Embryonic facial prominence (tissue), 1 donor: Measurements from ENCODE around the gene CIROP.
"Not testable (repeated sequence)": the region's sequence is repeated elsewhere in the genome, so short reads cannot be mapped to it uniquely, and the experiment has no call there.

ENCODE experiments used
- DNase-seq: peaks from one replicate; pipeline ENCODE4 v3.0.0-alpha.2; 2016; ENCODE audit errors: extremely low spot score

Gene CIROP

DNA sequence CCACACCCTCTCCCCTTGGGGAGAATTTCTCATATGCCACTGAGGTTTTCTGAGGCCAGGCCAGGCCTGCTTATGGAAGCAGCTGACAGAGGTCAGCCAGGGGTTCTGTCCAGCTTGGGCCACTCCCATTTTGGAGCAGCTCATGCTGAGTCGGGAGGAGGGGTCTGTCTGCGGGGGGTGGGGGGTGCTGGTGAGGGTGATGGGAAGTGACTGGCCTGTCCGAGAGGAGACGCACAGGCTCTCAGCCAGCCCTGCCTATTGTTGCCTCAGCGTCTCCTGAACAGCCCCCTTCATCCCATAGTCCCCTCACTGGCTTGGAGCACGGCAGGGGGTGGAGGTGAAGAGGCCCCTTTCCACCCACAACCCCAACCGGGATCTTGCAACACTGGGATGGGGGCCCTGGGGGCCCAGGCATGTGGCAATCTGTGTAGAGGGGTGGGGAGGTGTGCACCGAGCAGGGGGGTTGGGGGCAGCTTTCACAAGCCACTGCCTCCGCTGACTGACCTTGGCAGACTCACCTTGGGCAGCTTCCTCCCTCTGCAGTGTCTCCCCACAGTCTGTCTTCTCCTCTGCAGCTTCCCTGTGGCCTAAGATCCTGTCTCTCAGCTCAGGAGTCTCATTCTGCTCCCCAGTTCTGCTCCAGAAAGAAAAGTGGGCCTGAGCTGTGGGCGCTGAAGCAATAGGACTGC lies 8.8 kb upstream of the CIROP start:
- DNase-seq, result no peak

DNA sequence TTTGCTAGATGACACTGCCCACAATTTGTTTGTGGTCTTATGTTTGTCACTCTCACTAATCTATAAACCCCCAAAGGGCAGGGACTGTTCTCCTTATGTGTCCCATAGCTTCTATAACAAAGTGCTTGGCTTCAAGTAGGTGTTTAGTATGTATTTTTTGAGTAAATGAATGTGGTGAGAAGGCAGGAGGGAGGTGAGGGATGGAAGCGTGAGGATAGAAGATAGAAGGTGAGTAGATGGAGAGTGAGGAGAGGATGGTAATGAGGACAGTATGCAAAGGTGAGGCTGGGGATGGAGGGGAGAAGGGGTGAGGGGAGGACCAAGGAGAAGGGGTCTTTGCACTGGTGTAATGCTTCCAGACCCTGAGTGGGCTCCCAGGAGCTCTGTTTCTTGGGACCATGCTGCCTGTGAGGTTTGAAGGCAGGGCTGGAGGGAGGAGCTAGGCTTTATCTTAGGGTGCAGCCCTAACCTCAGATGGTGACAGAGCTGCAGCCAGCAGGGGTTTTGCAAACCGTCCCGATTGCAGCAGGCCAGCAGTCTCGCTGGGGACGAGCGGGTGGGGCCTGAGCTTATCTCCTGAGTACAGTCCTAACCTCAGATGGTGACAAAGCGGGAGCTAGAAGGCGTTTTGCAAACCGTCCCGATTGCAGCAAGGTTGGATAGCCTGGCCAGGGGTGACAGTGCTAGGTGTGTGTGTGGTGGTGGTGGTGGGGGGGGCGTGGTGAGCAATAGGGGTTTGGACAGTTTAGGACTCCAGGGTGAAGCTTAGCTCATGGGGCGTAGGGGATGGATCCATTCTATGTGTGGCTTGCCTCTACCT lies 7.8 kb upstream of the CIROP start:
- no peak for DNase-seq

DNA sequence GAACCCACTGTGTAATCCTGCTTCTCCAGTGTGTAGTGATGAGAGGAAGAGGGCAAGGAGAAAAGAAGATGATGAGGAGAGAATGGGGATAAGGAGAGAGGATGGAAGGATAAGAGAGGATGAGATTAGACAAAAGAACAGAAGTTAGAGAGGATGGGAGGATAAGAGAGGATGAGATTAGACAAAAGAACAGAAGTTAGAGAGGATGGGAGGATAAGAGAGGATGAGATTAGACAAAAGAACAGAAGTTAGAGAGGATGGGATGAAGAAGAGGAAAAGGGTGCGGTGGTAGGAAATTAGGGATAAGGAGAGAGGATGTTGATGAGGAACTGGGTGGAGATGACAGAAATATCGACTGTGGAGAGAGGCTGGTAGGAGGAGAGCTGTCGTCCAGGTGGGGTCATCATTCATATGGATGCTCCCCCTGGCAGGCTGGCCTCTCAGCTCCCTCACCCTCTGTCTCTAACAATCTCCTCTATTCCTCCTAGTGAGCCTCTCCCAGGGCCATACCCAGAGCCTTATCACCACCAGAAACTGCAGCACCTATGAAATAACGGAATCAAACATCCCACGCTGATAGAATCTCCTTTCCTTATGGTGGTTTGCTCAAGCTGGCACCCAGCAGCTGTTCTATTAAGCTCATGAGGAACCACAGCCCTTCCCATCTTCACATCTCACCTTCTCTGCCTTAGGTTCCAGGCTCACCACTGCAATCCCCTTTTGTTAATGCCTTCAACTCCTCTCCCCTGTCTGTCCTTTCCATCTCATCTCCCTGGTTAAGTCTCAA lies 6.0 kb upstream of the CIROP start:
- no peak for DNase-seq

DNA sequence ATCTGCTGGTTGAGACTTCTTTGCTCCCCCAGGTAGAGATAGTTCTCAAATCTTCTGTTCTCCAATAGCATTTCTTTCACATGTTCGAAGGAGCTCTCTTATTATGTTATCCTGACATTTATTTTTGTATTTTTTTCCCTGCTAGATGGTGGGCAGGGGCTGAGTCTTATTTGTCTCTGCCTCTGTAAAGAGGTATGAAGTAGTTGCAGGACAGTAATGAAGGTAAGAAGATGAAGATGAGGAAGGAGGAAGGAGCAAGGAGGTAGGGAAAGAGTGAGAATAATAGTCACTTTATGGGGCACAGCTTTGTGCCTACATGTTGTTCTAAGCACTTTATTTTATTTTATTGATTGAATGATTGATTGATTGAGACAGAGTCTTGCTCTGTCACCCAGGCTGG lies 5.0 kb upstream of the CIROP start:
- no peak for DNase-seq

DNA sequence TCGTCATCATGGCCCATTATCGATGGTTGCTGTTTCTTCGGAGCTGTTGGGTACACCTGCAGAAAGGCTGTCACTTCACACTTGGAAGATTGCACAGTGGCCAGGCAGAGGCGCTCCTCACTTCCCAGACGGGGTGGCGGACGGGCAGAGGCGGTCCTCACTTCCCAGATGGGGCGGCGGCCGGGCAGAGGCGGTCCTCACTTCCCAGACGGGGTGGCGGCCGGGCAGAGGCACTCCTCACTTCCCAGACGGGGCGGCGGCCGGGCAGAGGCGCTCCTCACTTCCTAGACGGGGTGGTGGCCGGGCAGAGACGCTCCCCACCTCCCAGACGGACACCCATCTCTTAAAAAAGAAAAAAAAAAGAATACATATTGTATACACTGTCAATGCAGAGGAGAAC lies 3.4 kb upstream of the CIROP start:
- not testable (repeated sequence) for DNase-seq

DNA sequence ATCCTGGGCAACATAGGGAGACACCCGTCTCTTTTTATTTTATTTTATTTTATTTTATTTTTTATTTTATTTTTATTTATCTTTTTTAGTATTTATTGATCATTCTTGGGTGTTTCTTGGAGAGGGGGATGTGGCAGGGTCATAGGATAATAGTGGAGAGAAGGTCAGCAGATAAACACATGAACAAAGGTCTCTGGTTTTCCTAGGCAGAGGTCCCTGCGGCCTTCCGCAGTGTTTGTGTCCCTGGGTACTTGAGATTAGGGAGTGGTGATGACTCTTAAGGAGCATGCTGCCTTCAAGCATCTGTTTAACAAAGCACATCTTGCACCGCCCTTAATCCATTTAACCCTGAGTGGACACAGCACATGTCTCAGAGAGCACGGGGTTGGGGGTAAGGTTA lies 2.8 kb upstream of the CIROP start:
- not testable (repeated sequence) for DNase-seq

DNA sequence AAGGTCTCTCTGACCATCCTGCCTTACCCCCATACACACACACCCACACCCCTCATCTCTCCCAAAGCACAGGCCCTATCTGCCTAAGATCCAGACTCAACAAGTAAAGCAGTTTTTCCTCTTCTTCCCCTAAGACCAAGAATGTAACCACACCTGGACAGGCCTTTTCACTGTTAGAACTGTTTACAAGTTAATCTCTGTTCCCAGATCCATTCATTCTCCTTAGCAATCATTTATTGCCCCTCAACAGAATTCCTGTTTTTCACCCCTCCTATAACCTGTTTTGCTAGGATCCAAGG lies 1.9 kb upstream of the CIROP start:
- no peak for DNase-seq

DNA sequence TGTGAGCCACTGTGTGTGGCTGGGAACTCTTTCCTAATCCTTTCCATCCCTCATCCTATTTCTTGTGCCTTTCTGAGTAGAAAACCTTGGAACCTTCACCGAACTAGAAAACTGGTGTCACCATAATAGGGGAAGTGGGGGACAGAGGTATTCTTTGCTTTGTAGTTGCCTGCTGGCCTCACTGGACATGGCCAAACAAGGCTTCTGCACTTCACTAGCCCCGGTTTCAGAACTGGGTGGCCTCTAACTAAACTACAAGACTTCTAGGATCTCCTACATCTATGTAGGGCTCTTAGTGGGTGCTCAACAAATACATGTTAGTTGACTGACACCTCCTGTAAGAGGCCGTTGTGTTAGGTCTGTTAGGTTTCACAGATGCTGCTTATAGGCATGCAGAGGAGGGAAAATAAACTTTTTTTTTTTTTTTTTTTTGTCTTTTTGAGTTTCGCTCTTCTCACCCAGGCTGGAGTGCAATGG lies 597 bp upstream of the CIROP start:
- DNase-seq, result no peak

DNA sequence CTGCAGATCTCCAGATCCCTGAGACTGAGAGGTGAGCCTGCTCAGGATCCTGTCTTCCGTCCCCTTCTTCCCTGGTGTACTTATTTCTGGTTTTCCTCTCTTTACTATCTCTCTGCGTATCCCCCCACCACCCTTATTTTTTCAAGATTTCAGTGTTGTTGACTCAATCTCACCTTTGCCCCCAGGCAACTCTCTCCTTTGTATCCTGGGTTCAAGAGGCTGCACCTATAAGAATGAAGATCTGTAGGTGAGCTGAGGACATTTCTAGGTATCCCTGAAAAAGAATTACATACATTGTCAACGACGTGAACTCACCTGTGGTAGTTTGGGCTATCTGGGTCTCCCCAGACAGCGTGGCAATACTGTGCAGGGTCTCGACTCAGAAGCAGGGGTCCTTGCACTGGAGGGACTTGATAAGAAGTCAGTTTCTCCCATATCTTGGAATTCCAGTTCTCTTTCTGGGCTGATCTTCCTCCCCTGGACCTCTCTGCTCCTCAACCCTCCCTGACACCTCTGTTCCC lies 659 bp downstream of the CIROP start:
- DNase-seq, result no peak

DNA sequence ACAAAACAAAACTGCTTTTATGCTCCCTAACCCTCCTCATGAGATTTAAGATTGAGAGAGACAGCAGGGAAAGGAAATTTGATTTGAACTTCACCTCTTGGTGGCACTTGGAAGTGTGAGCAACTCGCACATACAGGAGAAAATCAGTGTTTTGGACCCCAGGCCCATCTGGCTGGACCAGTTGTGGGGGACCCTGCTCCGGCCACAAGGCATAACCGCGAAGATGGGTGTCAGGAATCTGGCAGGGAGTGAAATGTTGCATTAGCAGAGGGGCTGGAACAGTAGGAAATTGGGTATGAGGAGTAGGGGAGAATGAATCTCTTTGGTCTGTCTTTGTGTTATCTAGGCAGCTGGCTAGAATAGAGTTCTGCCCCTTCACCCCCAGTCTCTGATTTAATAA lies 1.2 kb downstream of the CIROP start:
- DNase-seq, result no peak

DNA sequence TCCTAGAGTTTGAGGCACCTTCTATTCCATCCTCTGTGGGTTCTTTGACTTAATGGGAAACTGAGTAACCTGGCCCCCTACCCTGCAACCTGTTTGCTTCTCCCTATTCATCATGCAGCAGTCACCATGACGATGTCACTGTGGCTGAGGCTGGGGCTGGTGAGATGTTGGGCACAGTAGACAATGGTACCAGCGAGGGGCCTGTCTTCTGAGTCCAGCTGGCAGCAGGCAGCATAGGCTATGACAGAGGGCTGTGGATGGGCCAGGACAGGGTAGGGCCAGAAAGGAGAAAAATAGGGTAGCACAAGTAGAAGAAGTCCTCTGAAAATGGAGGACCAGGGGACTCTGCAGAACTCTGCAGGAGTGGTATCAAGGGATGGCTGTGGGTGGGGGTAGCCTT lies 2.0 kb downstream of the CIROP start:
- no peak for DNase-seq

DNA sequence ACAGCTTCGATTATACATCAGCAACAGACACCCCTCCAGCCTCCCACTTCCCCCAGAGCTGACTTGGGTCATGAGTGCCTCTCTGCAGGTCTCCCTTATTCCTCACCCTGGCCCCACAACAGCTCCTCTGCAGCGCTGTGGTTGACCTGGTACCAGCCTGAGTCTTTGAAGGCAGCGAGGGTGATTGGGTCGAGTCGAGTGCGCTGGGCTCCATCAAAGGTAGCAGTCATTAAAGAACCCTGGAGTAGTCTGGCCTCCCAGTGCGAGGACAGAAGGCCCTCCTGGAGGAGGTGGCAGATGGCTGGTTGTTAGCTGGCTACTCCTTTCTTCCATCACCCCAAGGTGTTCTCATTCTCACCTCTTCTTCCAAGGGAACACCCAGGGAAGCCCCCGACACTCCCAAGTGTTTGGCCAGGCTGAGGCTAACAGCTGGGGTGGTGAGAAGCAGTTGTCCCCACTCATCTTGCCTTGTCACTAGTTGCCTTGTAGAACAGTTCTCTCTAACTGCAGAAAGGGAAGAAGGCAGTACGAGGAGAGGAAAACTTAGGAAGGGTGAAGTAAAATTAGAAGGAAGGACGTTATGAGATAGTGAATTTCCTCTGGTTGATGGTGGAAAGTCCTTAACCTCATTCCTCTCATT lies 2.7 kb downstream of the CIROP start:
- DNase-seq, result no peak

DNA sequence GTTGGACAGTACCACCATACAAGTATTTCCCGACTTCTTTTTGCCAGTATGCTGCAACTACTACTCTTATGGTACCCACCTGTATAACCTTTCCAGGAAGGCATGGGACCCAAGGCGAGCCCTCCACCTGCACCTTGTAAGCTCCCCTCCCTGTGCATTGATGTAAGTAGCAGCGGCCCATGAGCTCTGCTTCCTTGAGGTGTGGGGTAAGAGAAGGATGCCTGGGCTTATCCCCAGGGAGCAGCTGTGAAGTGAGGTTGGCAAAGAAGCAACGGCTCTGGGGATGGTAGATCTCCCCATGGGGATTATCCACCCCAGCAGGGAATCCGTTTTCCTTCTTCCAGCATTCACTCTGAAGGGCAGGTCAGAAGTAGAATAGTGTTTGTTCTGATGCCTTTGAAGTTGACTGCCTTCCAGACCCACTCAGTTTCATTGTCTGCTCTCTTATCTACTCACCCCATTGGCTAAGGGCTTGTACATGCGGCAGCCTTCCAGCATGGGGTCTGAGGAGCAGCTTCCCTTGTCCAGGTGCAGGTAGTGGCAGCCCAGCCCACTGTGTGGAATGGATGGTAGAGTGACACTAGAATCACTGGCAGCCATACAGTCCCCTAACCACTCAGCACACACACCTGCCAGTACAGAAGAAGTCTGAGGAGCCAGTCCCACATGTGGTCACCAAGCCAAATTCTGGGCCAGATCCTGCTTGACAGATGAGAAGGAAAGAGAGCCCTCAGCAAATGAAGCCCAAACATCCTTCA lies 3.4 kb downstream of the CIROP start:
- DNase-seq, result no peak

DNA sequence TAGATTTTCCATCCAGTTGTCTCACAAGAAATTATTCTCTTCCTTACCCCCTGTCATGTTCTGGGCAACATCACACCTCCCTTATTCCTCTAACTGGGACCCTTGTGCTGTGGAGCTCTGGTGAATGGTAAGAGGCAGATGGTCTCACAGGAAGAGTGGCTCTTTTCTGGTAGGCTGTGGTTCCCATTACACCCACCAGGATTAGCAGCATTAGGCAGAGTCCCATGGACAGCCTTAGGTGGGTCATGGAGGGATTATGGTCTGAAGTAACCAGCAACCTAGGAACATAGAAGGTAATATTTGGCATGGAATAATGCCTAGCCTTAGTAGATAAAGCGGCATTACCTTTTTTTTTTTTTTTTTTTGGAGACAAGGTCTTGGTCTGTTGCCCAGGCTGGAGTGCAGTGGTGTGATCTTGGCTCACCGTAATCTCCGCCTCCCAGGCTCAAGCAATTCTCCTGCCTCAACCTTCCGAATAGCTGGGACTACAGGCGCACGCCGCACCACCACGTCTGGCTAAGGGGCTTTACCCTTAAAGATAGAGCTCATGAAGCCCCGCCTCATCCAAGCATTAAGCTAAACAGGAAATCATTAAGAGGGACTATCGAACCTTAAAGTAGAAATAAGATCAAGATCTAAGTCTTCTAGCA lies 5.5 kb downstream of the CIROP start:
- no peak for DNase-seq

DNA sequence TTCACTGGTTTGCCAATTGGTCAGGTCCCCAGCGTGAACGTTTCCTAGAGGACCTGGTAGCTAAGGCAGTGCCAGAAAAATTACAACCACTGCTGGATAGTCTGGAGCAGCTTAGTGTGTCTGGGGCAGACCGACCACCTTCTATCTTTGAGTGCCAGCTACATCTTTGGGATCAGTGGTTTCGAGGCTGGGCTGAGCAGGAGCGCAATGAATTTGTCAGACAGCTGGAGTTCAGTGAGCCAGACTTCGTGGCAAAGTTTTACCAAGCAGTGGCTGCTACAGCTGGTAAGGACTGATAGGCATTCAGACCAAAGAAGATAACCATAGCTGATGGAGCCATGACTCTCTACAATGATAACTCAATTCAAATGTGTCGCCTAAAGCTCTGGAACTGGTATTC lies 7.0 kb downstream of the CIROP start:
- DNase-seq, result no peak

DNA sequence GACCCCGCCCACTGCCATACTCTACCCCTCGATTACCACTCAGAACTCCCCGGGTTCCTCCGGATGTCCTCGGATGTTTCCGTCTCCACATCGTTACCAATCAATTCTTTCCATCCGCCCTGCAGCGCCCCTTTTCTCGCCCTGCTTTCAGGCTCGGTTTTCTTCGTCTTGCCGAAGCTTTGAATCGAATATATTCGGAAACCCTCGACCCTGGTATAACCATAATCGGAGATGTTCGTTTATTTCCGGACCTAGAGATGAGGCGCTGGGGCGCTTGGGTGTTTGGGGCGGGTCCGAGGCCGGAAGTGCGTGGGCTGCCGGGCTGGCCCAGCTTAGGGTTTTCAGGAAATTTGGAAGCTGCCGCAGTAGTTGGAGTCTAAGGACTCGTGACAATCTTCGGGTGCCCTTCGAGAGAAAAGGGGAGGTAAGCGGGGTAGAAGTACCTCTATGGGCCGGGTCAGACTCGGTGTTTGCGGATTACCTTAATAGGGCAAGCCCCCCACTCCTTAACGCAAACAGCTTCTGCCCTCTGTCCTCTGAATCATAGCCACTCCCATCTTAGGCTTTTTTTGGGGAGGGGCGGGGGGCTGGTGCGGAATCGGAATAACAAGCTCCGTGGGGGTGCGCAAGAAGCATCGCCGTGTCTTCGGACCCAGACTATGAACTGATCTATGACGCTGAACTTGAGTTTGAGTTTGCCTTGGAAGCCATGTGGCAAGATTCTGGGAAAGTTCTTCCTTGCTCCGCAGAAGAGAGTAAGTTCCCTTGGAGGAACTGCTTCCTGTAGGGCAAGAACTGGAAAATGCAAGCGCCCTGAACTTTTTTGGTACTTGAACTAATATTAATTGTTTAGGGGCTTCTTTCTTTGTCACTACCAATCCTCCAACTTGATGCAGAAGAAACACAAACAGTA lies 9.3 kb downstream of the CIROP start, which contains the start of gene C14orf119:
C14orf119 (plus strand) TSS at position 310 of the 913 bp plus-strand sequence. CDS start 2,154 bp downstream, outside the sequence.
- DNase-seq, result peak; percentile 99

DNA sequence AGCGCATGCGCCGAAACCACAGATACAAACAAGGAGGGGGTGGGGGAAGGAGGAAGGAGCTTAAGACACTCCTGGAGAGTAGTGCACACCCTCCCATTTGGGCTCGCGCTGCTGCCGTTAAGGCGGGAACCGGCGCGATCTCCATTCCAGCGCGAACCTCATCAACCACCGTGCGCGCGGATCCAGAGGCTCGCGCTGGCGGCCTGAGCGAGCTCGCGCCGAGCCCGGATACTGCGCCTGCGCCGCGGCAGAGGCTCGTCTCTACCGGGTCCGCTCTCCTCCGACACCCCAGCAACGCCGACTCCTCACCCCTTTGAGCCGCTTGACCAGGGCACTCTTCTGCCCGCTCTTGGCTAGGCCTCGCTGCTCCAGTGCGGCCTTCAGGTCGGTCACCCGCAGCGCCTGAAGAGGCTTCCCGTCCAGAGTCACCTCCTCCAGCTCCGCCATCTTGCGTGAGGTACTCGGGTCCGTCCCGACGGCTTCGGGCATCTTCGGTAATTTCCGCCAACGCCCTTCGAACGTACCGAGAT lies 10.1 kb downstream of the CIROP start, which contains the start of gene ACIN1:
ACIN1 (minus strand) TSS at position 471 of the 530 bp plus-strand sequence; CDS start at position 447, 24 bp downstream.
- peak; percentile 70 for DNase-seq

DNA sequence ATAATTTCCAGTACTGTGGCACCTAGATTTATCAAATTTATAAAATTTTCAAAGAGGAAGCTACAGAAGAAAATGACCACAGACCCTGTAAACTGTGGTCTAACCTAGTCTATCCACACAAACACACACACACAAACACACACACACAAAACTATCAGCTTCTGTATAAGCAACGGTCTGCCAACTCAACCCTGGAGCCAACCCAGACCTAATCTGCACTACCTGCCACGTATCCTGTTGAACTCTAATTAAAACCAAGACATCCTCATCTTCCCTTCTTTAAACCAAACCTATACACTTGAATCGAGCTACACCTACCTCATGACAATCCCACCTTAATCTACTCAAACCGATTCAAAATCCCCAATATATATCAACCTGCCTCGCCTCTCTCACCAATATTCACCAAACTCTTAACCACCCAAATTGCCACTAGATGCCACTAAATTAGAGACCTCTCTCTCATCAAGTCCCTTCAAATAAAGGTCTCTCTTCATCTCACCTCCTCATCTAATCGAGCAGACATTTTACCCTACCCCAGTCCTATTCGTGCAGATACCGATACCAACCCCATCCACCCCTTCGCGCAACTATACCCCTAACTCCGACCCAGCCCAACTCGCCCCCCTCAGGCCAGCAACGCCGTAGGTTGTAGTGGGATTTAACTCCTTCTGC lies 10.7 kb downstream of the CIROP start:
- no peak for DNase-seq
